Osteoblast (primary cell): ENCODE measurements around the gene JAGN1. TPM values are rescaled to one million over a fixed set of nuclear protein-coding genes. Genes with fewer than 3 reads are reported as not detected.
A peak's percentile ranks its signal among the peaks of the same experiment; 100 is the strongest.

Source experiments
- DNase-seq: peaks from one replicate; pipeline ENCODE4 v3.0.0; 2011; ENCODE audit warnings: low spot score, mixed read lengths; ENCODE audit not compliant: insufficient read length; ENCODE audit errors: missing footprints
- H2AFZ ChIP-seq: 2 replicates; pipeline ENCODE4 v1.6.0; 2011; ENCODE audit warnings: mild to moderate bottlenecking, low read length
- H3K27ac ChIP-seq: 2 replicates; pipeline ENCODE4 v1.5.1; 2011; ENCODE audit warnings: mild to moderate bottlenecking, low read depth, low read length, moderate library complexity
- H3K27me3 ChIP-seq: 2 replicates; pipeline ENCODE4 v1.6.0; 2012; ENCODE audit warnings: mild to moderate bottlenecking, control low read depth, inconsistent platforms, low read length, moderate library complexity; ENCODE audit not compliant: insufficient read depth
- H3K36me3 ChIP-seq: 2 replicates; pipeline ENCODE4 v1.5.1; 2011; ENCODE audit warnings: mild to moderate bottlenecking, low read length, control low read depth, moderate library complexity; ENCODE audit not compliant: insufficient read depth
- H3K4me1 ChIP-seq: 2 replicates; pipeline ENCODE4 v1.5.1; 2011; ENCODE audit warnings: mild to moderate bottlenecking, low read length, control low read depth, moderate library complexity; ENCODE audit not compliant: insufficient read depth
- H3K4me2 ChIP-seq: 2 replicates; pipeline ENCODE4 v1.6.0; 2011; ENCODE audit warnings: mild to moderate bottlenecking, low read length; ENCODE audit not compliant: insufficient read depth
- H3K4me3 ChIP-seq: fragments of 200-600 bp; sonication (generic); 3 replicates; pipeline ENCODE4 v1.5.1; 2012; ENCODE audit warnings: mild to moderate bottlenecking, low read length, inconsistent platforms; ENCODE audit not compliant: insufficient read depth
- H3K79me2 ChIP-seq: 2 replicates; pipeline ENCODE4 v1.6.0; 2012; ENCODE audit warnings: mild to moderate bottlenecking, low read length, control low read depth, inconsistent platforms; ENCODE audit not compliant: insufficient read depth
- H3K9me3 ChIP-seq: 2 replicates; pipeline ENCODE4 v1.5.1; 2011; ENCODE audit warnings: low read depth, low read length, control low read depth
- H4K20me1 ChIP-seq: 2 replicates; pipeline ENCODE4 v1.6.0; 2012; ENCODE audit warnings: mild to moderate bottlenecking, low read length, control low read depth; ENCODE audit not compliant: insufficient read depth
- CTCF ChIP-seq: IDR thresholded peaks from 2 replicates; pipeline ENCODE4 v1.5.1; 2011; ENCODE audit warnings: mild to moderate bottlenecking, low read depth, low read length, moderate library complexity; ENCODE audit errors: extremely low read depth
- total RNA-seq: library from RNA; depleted of rRNA; stranded (reverse); fragments of >200 nt; gene quantifications from 2 replicates; pipeline ENCODE4 v1.2.3, GENCODE V29; 2012

The JAGN1 gene
- total RNA-seq, 1 donor: 26.1 TPM

- no peaks in the 10 kb centered on the region for H4K20me1 ChIP-seq
- no peak overlapping the region for H3K4me2 ChIP-seq
- H3K9me3 ChIP-seq: no peaks in the 10 kb centered on the region
- H3K36me3 ChIP-seq: no peaks in the 10 kb centered on the region
- peaks cover 40% of the 10 kb centered on the region for H3K4me1 ChIP-seq
- H3K27me3 ChIP-seq: no peaks in the 10 kb centered on the region
- H3K4me3 ChIP-seq: no peak overlapping the region
- no peak for TF ChIP-seq CTCF
- no peak overlapping the region for H3K27ac ChIP-seq
- DNase-seq: no peak
- peak overlapping the region; percentile 83 for H2AFZ ChIP-seq
- H3K79me2 ChIP-seq: no peaks in the 10 kb centered on the region
These were observed 11.6 kb downstream of the JAGN1 start for GRCh38 chr3:9901967-9902366.

- H3K4me3 ChIP-seq: peak within 1 kb of the TSS; percentile 48
- peak within 1 kb of the TSS; percentile 67 for H3K27ac ChIP-seq
- H3K9me3 ChIP-seq: no peaks in the 10 kb centered on the region
- TF ChIP-seq CTCF: no peak
- no peaks in the 10 kb centered on the region for H3K36me3 ChIP-seq
- H3K27me3 ChIP-seq: no peaks in the 10 kb centered on the region
- H3K79me2 ChIP-seq: no peaks in the 10 kb centered on the region
- peak within 1 kb of the TSS; percentile 81 for H3K4me2 ChIP-seq
- H2AFZ ChIP-seq: peak within 1 kb of the TSS; percentile 83
- H3K4me1 ChIP-seq: peaks cover 33% of the 10 kb centered on the region
- no peaks in the 10 kb centered on the region for H4K20me1 ChIP-seq
- DNase-seq: no peak
These were observed 12.2 kb downstream of the JAGN1 start, which contains the start of gene IL17RE for GRCh38 chr3:9902372-9903237. IL17RE (plus strand) TSS chr3:9902848; CDS start chr3:9902933, 85 bp downstream.

- peak overlapping the region; percentile 81 for H3K4me2 ChIP-seq
- no peak for TF ChIP-seq CTCF
- no peak for DNase-seq
- peaks cover 31% of the 10 kb centered on the region for H3K4me1 ChIP-seq
- peak overlapping the region; percentile 83 for H2AFZ ChIP-seq
- H3K4me3 ChIP-seq: peak overlapping the region; percentile 48
- no peaks in the 10 kb centered on the region for H4K20me1 ChIP-seq
- H3K79me2 ChIP-seq: no peaks in the 10 kb centered on the region
- no peaks in the 10 kb centered on the region for H3K36me3 ChIP-seq
- peak overlapping the region; percentile 67 for H3K27ac ChIP-seq
- no peaks in the 10 kb centered on the region for H3K9me3 ChIP-seq
- no peaks in the 10 kb centered on the region for H3K27me3 ChIP-seq
These were observed 12.8 kb downstream of the JAGN1 start for GRCh38 chr3:9903238-9903624.

DNA sequence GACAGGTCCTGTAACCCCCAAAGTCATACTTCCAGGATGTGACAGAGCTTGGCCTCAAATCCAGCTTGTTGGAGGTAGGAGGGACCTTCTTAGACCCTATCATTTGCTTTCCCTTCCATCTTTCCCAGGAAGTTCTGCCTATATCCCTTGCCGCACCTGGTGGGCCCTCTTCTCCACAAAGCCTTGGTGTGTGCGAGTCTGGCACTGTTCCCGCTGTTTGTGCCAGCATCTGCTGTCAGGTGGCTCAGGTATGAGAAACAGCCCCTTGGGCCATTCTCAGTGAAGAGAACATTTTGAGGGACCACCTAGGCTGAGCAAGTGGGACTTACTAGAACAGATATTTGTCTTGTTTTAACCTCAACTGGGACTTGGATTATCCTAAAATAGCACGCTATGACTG is 13.5 kb downstream of the JAGN1 start:
- Histone ChIP-seq H3K9me3 (no peaks in the 10 kb centered on the region), H4K20me1 (no peaks in the 10 kb centered on the region), H3K27ac (peak overlapping the region; percentile 67), H3K36me3 (no peaks in the 10 kb centered on the region), H3K79me2 (no peaks in the 10 kb centered on the region), H3K4me2 (peak overlapping the region; percentile 81), H3K4me3 (no peak overlapping the region), H3K4me1 (peaks cover 26% of the 10 kb centered on the region), H2AFZ (peak overlapping the region; percentile 83), H3K27me3 (no peaks in the 10 kb centered on the region)
- TF ChIP-seq CTCF: no peak
- no peak for DNase-seq
